ENCODE measurements around the gene YRDC. TPM values are rescaled to one million over a fixed set of nuclear protein-coding genes. Genes with fewer than 3 reads are reported as not detected.

YRDC gene
- total and polyA plus RNA-seq, 12 donors, result 5.4 to 31.1 (median 11.3) TPM

DNA sequence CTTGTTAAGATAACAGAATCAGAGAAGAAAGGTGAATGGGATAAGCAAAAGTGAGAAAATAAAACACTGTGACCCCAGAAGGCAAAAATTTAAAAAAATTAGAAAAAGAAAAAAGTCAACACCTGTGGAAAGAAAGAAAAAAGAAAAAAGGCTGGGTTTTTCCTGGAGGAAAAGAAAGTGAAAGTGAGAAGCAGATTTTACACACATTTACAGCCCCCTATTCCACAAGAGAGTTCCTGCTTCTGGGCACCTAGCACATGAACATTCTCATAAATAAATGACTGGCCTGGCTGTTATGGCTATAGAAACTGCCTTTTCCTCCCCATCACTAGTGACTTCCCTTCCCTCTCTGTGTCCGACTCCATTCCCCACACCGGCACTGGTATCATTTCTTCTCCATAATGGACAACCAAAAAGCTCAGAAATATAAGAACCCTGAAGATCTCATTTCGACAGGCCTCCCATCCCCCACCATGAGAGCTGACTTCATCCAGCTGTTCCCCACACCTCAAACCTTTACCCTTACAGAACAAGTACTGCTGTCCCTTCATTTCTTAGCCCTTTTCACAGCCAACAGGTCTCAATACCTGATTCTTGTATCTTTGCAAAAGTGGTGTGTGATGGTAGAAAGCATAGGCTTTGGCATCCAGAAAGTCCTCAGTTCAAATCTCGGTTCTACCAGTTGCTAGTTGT lies 38.8 kb upstream of the YRDC start:
- intact Hi-C loops (cut with DNase I), result no loop called here
- Histone ChIP-seq H3K27me3 (no peaks in the 10 kb centered on the region), H3K9me3 (replicated peaks in 1 of 3) (no peaks in the 10 kb centered on the region), H3K4me1 (replicated peaks in 1 of 2) (peaks cover 3 to 44% of the 10 kb centered on the region in 2 donors), H3K4me3 (no peak overlapping the region), H3K36me3 (replicated peaks in 1 of 2) (no peaks in the 10 kb centered on the region), H3K27ac (no peak overlapping the region)
- no peak for DNase-seq
- TF ChIP-seq, protein P1, sequence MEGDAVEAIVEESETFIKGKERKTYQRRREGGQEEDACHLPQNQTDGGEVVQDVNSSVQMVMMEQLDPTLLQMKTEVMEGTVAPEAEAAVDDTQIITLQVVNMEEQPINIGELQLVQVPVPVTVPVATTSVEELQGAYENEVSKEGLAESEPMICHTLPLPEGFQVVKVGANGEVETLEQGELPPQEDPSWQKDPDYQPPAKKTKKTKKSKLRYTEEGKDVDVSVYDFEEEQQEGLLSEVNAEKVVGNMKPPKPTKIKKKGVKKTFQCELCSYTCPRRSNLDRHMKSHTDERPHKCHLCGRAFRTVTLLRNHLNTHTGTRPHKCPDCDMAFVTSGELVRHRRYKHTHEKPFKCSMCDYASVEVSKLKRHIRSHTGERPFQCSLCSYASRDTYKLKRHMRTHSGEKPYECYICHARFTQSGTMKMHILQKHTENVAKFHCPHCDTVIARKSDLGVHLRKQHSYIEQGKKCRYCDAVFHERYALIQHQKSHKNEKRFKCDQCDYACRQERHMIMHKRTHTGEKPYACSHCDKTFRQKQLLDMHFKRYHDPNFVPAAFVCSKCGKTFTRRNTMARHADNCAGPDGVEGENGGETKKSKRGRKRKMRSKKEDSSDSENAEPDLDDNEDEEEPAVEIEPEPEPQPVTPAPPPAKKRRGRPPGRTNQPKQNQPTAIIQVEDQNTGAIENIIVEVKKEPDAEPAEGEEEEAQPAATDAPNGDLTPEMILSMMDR (IDR thresholded peaks at IDR 0.05), result no peak
- TF ChIP-seq POLR2A (IDR thresholded peaks at IDR 0.05), result no peak
- WGBS, 4 donors, result 78 to 90% (median 82%) methylated on average over 4 of the region's 4 CpGs

DNA sequence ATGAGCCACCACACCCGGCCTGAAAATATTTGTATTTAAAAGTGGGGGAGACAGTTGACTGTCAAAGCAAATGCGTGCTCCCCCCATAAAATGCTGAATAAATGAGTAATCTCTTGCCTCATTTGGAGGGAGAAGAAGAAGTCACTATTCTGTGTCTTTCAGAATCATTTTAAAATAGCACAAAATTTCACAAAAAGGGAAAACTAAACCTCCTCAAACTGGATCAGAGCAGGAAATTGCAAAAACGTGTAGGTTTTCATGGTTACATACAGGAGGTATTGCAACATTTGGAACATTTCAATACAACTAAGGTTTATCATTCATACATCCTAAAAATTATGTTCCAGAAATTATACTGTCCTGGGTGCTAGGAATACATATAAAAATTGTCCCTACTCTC lies 37.8 kb upstream of the YRDC start:
- Histone ChIP-seq H3K9me3 (replicated peaks in 1 of 3) (no peaks in the 10 kb centered on the region), H3K36me3 (replicated peaks in 1 of 2) (no peaks in the 10 kb centered on the region), H3K27me3 (no peaks in the 10 kb centered on the region), H3K4me3 (no peak overlapping the region), H3K27ac (no peak overlapping the region), H3K4me1 (replicated peaks in 1 of 2) (peaks cover 3 to 43% of the 10 kb centered on the region in 2 donors)
- TF ChIP-seq POLR2A (IDR thresholded peaks at IDR 0.05), result no peak
- TF ChIP-seq, protein P1 (IDR thresholded peaks at IDR 0.05), result no peak
- no peak for DNase-seq
- intact Hi-C loops (cut with DNase I), result no loop called here
- 61 to 79% (median 68%) methylated on average over 3 of the region's 3 CpGs for WGBS, 4 donors

DNA sequence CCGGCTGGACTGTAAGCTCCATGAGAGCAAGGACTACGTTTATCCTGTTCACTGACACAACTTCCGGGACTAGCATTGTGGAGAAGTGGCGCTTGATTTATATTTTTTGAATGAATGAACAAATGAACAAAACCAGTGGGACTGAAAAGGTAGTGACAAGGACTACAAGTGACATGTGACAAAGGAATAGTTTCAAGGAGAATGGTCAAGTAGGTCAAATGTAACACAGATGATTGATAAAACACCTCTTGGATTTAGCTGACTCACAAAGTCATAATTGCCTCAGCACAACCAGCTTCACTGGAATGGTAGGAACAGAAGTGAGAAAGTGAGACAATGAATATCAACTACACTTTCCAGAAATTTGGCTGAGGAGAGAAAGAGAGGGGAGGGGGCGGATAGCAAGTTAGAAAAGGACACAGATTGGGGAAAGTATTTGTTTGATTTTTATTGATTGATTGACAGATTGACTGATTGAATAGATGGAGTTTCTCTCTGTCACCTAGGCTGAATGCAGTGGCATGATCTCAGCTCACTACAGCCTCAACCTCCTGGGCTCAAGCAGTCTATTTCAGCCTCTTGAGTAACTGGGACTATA lies 37.1 kb upstream of the YRDC start:
- TF ChIP-seq POLR2A (IDR thresholded peaks at IDR 0.05), result no peak
- TF ChIP-seq, protein P1 (IDR thresholded peaks at IDR 0.05), result no peak
- 87 to 90% (median 89%) methylated on average over 5 of the region's 5 CpGs for WGBS, 4 donors

DNA sequence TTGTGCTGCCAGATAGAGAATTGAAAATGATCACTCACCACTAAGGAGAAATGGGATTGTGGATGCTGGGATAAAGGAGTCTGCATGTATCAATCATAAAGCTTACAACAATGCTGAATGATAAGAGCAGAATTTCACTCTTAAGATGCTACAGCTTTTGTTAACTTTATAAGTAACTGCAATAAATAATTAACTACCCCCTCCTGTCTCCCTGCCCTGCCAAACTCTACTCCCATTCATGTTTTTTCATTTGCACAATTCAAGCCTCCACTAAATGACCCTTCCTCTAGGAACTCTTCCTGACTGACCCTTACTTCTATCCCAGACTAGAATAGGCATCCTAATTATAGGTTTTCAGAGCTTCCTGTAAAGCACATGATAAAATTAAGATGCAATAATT lies 36.5 kb upstream of the YRDC start:
- Histone ChIP-seq H3K27ac (no peak overlapping the region), H3K4me3 (no peak overlapping the region), H3K27me3 (no peaks in the 10 kb centered on the region), H3K9me3 (replicated peaks in 1 of 3) (no peaks in the 10 kb centered on the region), H3K4me1 (replicated peaks in 1 of 2) (peaks cover 7 to 46% of the 10 kb centered on the region in 2 donors), H3K36me3 (replicated peaks in 1 of 2) (peaks cover 0 to 3% of the 10 kb centered on the region in 2 donors)
- DNase-seq, result no peak
- intact Hi-C loops (cut with DNase I), result no loop called here
- TF ChIP-seq, protein P1 (IDR thresholded peaks at IDR 0.05), result no peak
- TF ChIP-seq POLR2A (IDR thresholded peaks at IDR 0.05), result no peak

More for the DNA sequence above, 37.1 kb upstream of the YRDC start:
- H3K4me1 ChIP-seq (replicated peaks in 1 of 2), result peaks cover under 1 to 43% of the 10 kb centered on the region in 2 donors
- intact Hi-C loops (cut with DNase I), result no loop called here
- no peaks in the 10 kb centered on the region for H3K9me3 ChIP-seq (replicated peaks in 1 of 3)
- H3K36me3 ChIP-seq (replicated peaks in 1 of 2), result peaks cover 0 to 2% of the 10 kb centered on the region in 2 donors
- H3K27ac ChIP-seq, result no peak overlapping the region
- no peak overlapping the region for H3K4me3 ChIP-seq
- H3K27me3 ChIP-seq, result no peaks in the 10 kb centered on the region
- no peak for DNase-seq
